ENCODE results near the gene PRDM12. TPM values are rescaled to one million over a fixed set of nuclear protein-coding genes. Genes with fewer than 3 reads are reported as not detected.

Gene PRDM12
- total RNA-seq, 3 donors from 2014 or later: not detected

GRCh38 chr9:130639866-130640555 lies 24.4 kb upstream of the PRDM12 start:
- intact Hi-C loops (cut with DNase I; ENCODE audit: low total_unique reads): no loop called here
- no peak for DNase-seq (ENCODE audit: low spot score in 2 of 2)

GRCh38 chr9:130640681-130641080 lies 23.7 kb upstream of the PRDM12 start:
- DNase-seq (ENCODE audit: low spot score in 2 of 2): no peak
- Histone ChIP-seq H3K36me3 (peaks cover 5% of the 10 kb centered on the region), H3K27ac (no peak overlapping the region), H3K4me1 (no peaks in the 10 kb centered on the region), H3K4me3 (no peak overlapping the region), H3K27me3 (no peaks in the 10 kb centered on the region), H3K9me3 (peaks cover 0 to under 1% of the 10 kb centered on the region in 2 donors)
- TF ChIP-seq POLR2A (IDR thresholded peaks at IDR 0.05) (no peak), CTCF (IDR thresholded peaks at IDR 0.05) (no peak)
- intact Hi-C loops (cut with DNase I; ENCODE audit: low total_unique reads): no loop called here

More at GRCh38 chr9:130639866-130640555, 24.4 kb upstream of the PRDM12 start:
- Histone ChIP-seq H3K36me3 (peaks cover 5% of the 10 kb centered on the region), H3K27me3 (no peaks in the 10 kb centered on the region), H3K27ac (no peak overlapping the region), H3K9me3 (no peaks in the 10 kb centered on the region), H3K4me3 (no peak overlapping the region), H3K4me1 (no peaks in the 10 kb centered on the region)
- TF ChIP-seq CTCF (IDR thresholded peaks at IDR 0.05) (no peak), POLR2AphosphoS5 (IDR thresholded peaks at IDR 0.05) (no peak), POLR2A (IDR thresholded peaks at IDR 0.05) (no peak)

- Histone ChIP-seq H3K4me3 (no peak overlapping the region), H3K9me3 (peaks cover 0 to 10% of the 10 kb centered on the region in 2 donors), H3K4me1 (no peaks in the 10 kb centered on the region), H3K36me3 (no peaks in the 10 kb centered on the region), H3K27ac (no peak overlapping the region), H3K27me3 (no peaks in the 10 kb centered on the region)
- intact Hi-C loops (cut with DNase I; ENCODE audit: low total_unique reads): no loop called here
- DNase-seq (ENCODE audit: low spot score in 2 of 2): no peak
- no peak for TF ChIP-seq CTCF (IDR thresholded peaks at IDR 0.05)
- TF ChIP-seq POLR2AphosphoS5 (IDR thresholded peaks at IDR 0.05): no peak
- TF ChIP-seq POLR2A (IDR thresholded peaks at IDR 0.05): no peak
These were observed 21.5 kb upstream of the PRDM12 start for GRCh38 chr9:130642926-130643325.

GRCh38 chr9:130651221-130651620 lies 13.2 kb upstream of the PRDM12 start:
- no peak for TF ChIP-seq POLR2AphosphoS5 (IDR thresholded peaks at IDR 0.05)
- no peak for TF ChIP-seq CTCF (IDR thresholded peaks at IDR 0.05)
- no peak for TF ChIP-seq POLR2A (IDR thresholded peaks at IDR 0.05)
- no peaks in the 10 kb centered on the region for H3K4me1 ChIP-seq
- no peak overlapping the region for H3K4me3 ChIP-seq
- no peak overlapping the region for H3K27ac ChIP-seq
- no peaks in the 10 kb centered on the region for H3K36me3 ChIP-seq
- peaks cover 0 to 4% of the 10 kb centered on the region in 2 donors for H3K9me3 ChIP-seq
- intact Hi-C loops (cut with DNase I; ENCODE audit: low total_unique reads): no loop called here
- H3K27me3 ChIP-seq: peaks cover 0 to 9% of the 10 kb centered on the region in 2 donors
- no peak for DNase-seq (ENCODE audit: low spot score in 2 of 2)

GRCh38 chr9:130651752-130652151 lies 12.6 kb upstream of the PRDM12 start:
- TF ChIP-seq CTCF (IDR thresholded peaks at IDR 0.05) (no peak), POLR2A (IDR thresholded peaks at IDR 0.05) (no peak), POLR2AphosphoS5 (IDR thresholded peaks at IDR 0.05) (no peak)
- intact Hi-C loops (cut with DNase I; ENCODE audit: low total_unique reads): no loop called here
- no peak for DNase-seq (ENCODE audit: low spot score in 2 of 2)
- Histone ChIP-seq H3K36me3 (no peaks in the 10 kb centered on the region), H3K9me3 (no peaks in the 10 kb centered on the region), H3K4me3 (no peak overlapping the region), H3K27ac (no peak overlapping the region), H3K4me1 (no peaks in the 10 kb centered on the region), H3K27me3 (peaks cover 0 to 12% of the 10 kb centered on the region in 2 donors)

Data from breast epithelium (tissue), 4 donors.